ENCODE data around the gene SERPINB6.
A peak's percentile ranks its signal among the peaks of the same experiment; 100 is the strongest.
"Not testable (repeated sequence)": the region's sequence is repeated elsewhere in the genome, so short reads cannot be mapped to it uniquely, and the experiment has no call there.

SERPINB6 gene

DNA sequence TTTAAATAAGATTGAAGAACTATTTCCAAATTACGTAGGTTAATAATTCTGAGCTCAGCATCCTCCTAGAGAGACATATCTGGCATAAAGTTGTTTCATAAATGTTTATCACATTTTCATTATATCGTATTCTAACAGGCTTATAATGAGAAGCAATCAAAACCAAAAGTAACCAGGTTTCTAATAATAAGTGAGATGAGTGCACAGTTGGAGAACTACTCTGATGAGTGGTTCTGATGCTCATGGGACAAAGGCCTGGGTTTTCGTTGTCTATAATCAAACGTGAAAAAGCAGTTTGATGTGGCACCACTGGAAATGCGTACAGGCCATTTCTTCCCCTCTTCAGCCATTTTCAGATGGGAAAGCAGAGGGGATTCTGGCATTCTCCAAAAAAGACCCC, 4.7 kb upstream of the SERPINB6 start:
- no peak for DNase-seq

DNA sequence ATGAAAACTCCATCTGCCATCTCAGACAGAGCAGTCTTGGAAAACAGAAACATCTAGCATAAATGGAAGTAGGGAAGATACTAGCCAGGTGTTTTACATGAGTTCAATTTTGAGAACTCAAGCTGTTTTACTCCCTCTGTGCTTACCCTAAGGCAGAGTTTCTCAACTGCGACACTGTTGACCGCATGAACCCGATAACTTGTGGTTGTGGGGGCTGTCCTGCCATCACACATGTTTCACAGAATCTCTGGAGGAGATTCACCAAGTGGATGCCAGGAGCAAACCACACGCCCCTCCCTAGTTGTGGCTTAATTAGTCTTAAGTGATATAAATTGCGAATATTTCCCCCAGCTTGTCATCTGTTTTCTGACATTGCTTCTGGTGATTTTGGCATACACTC, 2.3 kb upstream of the SERPINB6 start:
- DNase-seq = peak; percentile 62

DNA sequence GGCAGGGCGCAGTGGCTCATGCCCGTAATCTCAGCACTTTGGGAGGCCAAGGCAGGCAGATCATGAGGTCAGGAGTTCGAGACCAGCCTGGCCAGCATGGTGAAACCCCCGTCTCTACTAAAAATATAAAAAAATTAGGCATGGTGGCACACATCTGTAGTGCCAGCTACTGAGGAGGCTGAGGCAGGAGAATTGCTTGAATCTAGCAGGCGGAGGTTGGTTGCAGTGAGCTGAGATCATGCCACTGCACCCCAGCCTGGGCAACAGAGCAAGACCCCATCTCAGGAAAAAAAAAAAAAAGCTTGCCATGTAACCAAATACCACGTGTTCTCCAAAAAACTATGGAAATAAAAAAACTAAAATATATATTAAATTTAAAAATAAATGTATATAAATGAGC, 1.8 kb upstream of the SERPINB6 start:
- not testable (repeated sequence) for DNase-seq

DNA sequence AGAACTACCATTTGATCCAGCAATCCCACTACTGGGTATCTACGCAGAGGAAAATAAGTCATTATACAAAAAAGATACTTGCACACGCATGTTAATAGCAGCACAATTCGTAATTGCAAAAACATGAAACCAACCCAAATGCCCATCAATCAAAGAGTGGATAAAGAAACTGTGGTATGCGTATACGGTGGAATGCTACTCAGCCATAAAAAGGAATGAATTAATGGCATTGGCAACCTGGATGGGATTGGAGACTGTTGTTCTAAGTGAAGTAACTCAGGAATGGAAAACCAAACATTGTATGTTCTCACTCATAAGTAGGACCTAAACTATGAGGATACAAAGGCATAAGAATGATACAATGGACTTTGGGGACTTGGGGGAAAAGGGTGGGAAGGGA, 1.3 kb upstream of the SERPINB6 start:
- not testable (repeated sequence) for DNase-seq

DNA sequence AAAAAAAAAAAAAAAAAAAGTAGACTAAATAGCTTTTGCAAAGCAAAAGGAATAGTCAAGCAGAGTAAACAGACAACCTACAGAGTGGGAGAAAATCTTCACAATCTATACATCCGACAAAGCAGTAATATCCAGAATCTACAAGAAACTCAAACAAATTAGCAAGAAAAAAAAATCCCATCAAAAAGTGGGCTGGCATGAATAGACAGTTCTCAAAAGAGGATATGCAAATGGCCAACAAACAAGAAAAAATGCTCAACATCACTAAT, 786 bp upstream of the SERPINB6 start:
- DNase-seq = not testable (repeated sequence)

DNA sequence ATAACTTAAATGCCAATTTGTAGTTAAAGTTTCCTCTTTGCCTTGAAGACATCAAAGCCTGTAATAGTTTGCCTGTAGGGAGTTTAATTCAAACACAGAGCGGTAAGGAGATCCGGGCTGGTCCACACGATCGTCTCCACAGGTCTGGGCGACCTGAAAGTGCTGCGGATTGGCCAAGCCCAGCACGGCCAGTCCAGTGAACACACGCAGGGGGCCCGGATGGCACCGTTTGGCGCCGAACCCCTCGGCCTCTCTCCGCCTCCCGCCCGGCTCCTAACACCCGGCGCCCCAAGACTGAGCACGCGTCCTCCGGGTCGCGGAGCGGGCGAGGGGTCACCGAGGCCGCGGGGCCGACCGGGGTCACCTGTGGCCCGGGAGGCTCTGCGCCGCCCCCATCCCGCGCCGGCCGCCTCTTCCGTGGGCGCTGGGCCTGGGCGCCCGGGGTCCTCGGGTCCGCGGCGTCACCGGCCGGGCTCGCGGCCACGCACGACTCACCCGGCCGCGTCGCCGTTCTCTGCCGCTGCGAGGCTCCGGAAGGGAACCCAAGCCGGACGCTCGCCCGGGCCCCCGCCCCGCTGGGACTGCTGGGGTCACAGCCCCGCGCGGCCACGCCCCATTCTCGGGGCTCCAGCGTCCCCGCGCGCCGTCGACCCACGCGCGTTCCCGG, 481 bp downstream of the SERPINB6 start:
- DNase-seq = no peak

DNA sequence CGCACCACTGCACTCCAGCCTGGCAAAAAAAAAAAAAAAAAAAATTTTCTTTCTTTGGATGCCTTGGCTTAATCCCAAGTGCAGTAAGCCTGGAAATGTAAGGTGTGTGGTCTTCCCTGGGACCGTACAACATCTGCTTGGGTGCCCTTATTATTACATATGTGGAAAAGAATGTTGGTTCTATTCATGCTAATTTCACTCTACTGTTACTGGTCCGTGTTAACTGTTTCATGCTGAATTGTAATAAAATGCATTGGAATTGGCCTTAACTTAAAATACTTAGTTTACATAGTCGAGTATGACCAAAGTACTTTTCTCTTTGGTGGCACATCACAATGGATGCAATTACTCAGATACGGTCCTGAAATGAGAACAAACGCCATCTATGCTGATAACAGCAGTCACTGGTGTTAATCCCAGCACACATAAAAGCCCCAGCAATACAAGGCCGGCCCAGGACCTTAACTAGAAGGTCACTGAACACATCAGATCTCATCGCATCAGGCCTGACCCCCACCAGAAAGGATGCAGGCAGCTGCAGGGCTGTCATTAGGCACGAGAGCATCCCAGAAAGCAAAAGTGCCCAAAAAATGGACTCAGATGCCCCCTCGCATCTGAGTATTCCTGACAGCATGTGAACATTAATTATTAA, 1.2 kb downstream of the SERPINB6 start:
- no peak for DNase-seq

DNA sequence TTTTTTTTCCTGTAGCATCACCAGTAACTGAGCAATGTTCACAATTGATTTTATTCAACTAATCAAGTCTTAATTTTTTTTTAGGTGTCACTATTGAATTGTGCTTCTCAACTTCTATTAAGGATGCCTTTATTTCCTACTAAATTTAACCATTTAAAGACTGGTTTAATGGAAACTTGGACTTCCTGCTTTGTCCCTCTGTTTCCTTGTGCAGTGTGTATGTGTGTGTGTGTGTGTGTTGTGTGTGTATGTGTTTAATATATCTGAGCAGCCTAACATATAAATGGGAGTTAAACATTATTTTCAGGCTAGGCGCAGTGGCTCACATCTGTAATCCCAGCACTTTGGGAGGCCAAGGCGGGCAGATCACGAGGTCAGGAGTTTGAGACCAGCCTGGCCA, 1.8 kb downstream of the SERPINB6 start:
- no peak for DNase-seq

DNA sequence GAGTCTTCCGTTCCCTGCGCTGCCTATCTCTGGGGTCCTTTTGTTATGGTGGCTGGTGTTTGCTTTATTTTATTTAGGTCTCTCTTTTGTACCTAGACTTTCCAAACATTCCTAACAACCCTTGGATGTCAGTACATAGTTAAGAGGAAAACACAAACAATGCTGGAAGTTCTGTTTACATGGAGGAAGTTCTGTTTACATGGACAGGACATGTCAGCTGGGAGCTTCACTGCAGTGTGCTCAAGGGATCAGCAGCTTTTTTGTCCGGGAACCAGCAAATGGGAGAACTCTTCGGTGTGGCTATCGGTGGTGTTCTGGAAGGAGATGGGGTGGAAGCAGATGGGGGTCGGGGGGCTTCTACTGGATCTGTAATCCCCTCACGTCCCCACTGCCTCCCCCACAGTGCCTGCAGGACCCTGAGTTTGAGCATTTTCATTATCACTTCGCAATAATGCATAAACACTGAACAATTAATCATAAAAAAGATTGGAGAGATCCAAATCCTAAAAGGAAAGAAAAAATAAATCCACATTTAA, 2.7 kb downstream of the SERPINB6 start:
- DNase-seq = no peak

DNA sequence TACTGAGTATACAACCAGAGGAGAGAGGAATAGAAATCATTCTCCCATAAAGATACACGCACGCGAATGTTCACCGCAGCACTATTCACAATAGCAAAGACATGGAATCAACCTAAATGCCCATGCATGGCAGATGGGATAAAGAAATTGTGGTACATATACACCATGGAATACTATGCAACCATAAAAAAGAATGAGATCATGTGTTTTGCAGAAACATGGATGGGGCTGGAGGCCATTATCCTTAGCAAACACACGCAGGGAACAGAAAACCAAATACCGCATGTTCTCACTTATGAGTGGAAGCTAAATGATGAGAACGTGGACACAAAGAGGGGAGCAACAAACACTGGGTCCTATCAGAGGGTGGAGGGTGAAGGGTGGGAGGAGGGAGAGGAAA, 3.4 kb downstream of the SERPINB6 start:
- no peak for DNase-seq

DNA sequence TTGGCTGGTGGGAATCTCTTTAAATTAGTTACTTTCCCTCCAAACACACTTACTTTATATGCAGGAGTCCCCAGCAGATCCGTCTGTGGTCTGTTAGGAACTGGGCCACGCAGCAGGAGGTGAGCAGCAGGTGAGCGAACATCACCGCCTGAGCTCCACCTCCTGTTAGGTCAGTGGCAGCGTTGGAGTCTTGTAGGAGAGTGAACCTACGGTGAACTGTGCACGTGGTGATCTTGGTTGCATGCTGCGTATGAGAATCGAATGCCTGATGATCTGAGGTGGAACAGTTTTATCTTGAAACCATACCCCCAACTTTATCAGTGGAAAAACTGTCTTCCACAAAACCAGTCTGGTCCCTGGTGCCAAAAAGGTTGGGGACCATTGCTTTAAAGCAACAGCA, 5.0 kb downstream of the SERPINB6 start:
- no peak for DNase-seq

DNA sequence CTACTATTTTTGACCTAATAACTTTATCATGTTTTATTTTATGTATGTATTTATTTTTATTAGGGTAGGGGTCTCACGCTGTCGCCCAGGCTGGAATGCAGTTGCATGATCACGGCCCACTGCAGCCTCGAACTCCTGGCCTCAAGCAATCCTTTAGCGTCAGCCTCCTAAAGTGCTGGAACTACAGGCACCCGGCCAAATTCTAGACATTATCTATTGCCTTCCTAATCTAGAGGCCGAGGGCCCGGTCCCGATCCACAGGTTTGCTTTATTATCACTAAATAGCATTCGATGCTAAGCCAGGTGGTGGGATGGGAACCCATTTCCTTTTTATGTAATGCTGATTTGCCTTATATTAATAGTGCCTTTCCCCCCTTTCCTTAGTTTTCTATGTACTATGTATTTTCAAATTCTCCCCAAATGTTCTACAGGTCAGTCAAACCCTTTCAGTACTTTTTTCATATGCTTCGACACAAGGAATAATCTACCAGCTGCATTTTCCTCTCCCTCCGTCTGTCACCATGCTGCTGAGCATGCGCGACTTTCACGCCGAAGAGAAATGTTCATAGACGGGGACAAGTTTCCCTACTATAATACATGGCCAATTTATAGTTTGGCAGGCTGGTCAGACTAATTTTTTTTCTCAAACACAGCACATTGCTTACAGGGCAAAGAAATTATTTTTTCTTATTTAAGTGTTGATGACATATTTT, 6.4 kb downstream of the SERPINB6 start:
- DNase-seq = no peak

DNA sequence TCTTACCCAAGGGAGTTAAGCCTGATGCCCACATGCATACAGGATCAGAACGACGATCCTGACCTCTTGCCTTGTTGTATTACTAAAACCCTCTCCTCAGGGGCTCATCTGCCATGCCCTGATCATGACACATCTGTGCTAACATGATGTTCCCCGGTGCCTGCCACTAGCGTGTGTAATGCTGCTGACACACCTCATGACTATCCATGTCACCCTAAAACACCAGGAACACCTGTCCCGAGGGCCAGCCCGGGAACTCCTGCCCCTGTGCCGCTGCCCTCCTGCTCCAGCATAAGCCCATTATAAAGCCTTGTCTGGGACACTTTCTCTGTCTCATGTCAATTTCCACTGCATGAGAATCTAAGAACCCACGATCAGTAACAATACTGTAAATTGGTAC, 7.6 kb downstream of the SERPINB6 start:
- DNase-seq = no peak

DNA sequence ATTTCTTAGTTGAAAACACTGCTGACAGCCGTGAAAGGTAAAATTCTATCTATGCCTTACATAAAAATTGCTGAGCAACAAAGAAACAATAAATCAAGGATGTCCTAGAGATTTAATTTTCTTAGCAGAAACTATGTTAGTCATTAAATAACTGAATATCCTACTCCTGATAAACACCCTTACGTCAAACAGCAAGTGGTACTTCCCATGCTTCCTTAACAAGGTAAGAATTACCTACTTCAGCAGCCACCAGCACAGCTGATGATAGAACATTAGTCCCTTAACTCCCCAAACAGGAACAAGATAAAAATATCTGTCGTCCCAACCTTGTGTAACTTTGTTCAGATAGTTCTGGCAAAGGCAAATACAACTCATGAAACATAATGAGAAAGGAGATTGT, 8.7 kb downstream of the SERPINB6 start:
- DNase-seq = no peak

DNA sequence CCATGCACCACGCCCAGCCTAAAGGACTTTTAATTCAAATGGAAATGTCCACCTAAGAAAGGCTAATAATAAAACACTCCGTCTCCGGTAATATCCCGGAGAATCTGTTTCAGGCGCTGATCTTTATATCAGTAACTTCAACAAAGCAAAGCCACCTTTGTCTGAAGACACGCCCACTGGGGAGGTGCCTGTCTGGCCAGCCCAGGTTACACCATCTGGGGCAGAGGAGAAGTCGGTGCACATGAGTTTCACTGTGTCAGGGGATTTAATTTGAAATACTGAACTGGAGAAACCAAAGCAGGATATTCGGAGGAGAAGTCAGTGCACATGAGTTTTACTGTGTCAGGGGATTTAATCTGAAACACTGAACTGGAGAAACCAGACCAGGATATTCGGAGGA, 9.4 kb downstream of the SERPINB6 start:
- no peak for DNase-seq

DNA sequence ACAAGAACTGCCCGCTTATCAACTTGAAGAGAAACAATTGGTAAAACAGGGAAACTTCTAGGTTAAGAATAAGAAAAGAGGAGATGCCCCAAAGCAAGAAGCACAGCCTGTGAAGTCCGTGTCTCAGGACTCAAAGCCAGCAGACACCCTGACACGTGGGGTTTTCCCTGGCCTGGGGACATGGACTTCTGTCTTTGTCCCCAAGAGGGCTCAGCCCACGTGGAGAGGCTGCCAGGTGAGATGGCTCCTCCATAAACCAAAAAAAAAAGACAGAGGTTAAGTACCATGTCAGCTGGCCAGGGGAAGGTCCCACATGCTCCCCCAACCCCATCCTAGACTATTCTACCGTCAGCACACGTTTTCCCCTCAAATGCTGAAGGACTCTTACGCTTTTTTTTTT, 9.9 kb downstream of the SERPINB6 start:
- no peak for DNase-seq

DNA sequence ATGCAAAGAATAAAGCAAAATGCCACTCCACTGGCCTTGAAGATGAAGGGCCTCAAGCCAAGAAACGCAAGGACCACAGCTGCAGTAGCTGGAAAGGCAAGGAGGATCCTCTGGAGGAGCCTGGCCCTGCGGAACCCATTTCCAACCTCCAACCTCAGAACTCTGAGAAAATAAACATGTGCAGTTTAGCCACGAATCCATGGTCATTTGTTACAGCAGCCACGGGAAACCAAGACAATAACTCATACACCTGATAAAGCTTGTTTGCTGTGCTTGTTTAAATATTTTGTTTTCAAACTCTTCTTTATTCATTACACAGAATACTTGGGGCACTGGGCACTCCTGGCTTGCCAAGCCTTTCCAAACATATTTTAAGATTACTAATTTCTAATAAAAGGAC, 10.4 kb downstream of the SERPINB6 start:
- no peak for DNase-seq

DNA sequence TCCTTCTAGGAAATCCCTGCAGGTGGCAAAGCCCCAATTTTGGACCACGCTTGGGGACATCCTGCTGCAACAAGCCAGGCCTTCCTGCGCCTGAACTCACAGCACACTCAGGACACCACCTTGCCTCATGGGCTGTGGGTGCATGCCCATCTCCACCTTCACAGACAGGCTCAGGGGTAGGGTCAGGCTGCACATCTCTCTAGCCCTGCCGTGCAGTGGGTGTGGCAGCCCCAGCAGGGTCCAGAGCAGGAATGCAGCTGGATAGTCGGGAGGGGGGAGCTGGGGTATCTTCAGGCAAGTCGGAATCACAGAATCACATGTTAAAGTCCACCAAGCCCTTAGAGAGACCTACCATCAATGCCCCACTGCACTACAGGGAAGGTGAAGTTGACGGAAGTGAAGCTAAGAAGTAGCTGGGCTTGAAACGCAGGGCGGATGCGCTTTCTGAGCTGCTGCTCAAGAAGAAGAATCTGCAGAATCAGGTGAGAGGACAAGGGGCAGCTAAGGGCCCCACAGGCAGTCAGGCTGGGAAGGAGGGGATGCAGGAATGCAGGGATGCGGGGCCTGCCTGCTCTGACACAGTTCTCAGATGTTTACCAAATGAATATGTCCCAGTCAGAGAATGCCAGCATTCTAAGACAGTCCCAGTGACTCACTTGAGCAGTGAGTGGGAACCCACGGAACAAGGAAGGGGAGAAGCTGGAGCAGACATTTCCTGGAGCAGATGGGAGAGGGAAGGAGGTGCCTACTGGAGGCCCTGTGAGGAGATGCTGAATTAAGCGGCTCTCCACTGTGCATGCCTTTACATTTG, 11.3 kb downstream of the SERPINB6 start:
- DNase-seq = peak; percentile 81

DNA sequence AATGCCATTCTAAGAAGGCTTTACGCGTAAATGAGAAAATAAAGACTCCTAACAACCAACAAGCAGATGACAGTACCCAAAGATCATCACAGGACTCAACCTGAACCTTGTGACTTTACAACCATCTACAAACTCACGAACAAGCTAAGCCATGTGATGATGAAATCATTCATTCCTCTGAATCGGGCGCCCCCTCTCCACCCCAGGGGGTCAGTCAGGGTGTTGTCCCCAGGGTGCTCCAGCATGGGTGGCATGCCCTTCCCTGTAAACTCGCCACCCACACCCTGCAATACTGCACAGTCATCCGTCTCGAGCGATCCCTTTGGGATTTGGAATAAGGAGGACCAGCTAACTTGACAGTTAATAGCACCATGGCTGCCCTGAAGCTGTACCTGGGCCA, 12.6 kb downstream of the SERPINB6 start:
- DNase-seq = no peak

DNA sequence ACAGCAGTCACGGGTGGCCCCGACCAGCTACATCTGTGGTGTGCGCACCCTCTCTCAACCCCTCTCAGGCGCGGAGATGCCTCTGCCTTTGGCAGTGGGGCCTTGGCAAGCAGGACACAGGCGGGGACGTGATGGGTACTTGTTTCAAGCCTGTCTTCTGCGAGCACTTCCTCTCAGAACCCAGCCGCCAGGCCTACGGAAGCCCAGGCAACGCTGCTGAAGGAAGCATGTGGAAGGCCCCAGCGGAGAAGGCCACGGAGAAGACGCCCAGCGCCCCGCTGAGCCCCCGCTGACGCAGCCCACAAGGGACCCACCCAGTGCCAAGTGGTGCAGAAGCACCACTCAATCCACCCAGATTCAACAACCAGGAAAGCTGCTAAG, 13.0 kb downstream of the SERPINB6 start:
- no peak for DNase-seq

DNA sequence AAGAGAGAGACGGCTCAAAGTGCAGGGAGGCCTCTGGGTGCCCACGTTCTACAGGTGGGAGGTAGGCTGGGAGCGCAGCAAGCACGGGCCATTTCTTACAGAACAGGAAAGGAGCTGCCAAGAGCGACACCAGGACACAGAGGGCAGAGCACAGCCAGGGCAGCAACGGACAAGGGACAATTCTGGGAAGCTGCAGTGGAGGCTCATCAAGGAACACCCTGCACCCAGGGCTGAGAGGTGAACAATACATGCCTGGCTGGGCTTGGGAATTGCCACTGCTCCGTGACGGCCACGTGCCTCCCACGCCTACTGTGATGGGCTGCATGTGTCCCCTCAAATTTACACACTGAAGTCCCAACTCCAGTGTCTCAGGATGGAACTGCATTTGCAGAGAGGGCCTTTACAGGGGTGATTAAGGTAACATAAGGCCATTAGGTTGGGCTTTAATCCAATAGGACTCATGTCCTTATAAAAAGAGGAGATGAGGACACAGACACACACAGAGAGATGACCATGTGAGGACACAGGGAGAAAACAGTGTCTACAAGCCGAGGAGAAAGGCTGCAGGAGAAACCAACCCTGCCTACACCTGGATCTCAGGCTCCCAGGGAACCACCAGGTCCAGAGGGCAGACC, 13.6 kb downstream of the SERPINB6 start:
- DNase-seq = no peak

DNA sequence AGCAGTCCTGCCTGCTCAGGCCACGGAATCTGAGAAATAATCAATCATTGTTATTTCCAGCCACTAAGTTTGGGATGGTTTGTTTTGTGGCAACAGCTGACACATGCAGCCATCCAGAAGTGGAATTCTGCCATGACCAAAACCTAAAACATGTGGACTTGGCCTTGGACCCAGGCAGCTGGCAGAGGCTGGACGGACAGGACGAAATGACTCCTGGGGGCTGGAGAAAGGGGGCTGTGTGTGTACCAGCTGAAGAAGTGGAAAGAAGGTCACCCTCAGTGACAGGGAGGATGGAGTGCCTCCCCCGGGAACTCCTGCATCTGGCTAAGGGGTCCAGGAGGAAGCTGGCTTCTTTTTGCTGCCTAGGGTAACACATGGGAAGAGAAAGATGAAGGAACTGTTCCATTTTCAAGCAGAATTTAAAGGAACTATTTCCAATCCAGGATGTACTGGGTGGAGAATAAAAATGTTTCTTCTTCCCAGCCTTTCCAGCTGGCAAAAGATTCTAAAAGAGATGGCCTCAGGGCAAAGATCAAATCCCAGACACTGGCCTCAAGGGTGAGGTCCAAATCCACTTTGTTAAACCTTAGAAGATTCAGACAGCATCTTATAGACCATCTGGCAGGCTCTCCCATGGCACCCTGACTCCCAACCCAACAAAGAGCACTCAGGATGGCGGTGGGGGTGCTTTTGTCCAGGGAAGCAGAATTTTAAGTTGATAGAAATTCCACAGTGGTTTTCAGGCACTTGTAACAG, 14.3 kb downstream of the SERPINB6 start:
- DNase-seq = no peak
